Measurements from ENCODE around the gene USP17L24. TPM values are rescaled to one million over a fixed set of nuclear protein-coding genes. Genes with fewer than 3 reads are reported as not detected.

USP17L24 gene
- total RNA-seq, 1 donor from 2014 or later, result not detected

Other genes with a start within 250 kb of the USP17L24 start
- not detected in 2 replicates for gene FAM90A26, start 154.8 kb upstream of the USP17L24 start, total RNA-seq
- gene USP17L10, start 114.5 kb upstream of the USP17L24 start, total RNA-seq, result not detected in 2 replicates
- not detected in 2 replicates for gene USP17L11, start 109.8 kb upstream of the USP17L24 start, total RNA-seq
- gene USP17L12, start 105.0 kb upstream of the USP17L24 start, total RNA-seq, result not detected in 2 replicates
- gene USP17L13, start 100.3 kb upstream of the USP17L24 start, total RNA-seq, result not detected in 2 replicates
- not detected in 2 replicates for gene USP17L15, start 90.8 kb upstream of the USP17L24 start, total RNA-seq
- gene USP17L17, start 81.3 kb upstream of the USP17L24 start, total RNA-seq, result not detected in 2 replicates
- not detected in 2 replicates for gene USP17L18, start 76.5 kb upstream of the USP17L24 start, total RNA-seq
- not detected in 2 replicates for gene USP17L19, start 71.8 kb upstream of the USP17L24 start, total RNA-seq
- not detected in 2 replicates for gene USP17L20, start 67.0 kb upstream of the USP17L24 start, total RNA-seq
- not detected in 2 replicates for gene USP17L21, start 62.3 kb upstream of the USP17L24 start, total RNA-seq
- not detected in 2 replicates for gene USP17L22, start 57.5 kb upstream of the USP17L24 start, total RNA-seq
- not detected in 2 replicates for gene USP17L25, start 4.7 kb downstream of the USP17L24 start, total RNA-seq
- gene USP17L26, start 9.5 kb downstream of the USP17L24 start, total RNA-seq, result not detected in 2 replicates
- gene USP17L5, start 14.2 kb downstream of the USP17L24 start, total RNA-seq, result not detected in 2 replicates
- not detected in 2 replicates for gene USP17L27, start 19.0 kb downstream of the USP17L24 start, total RNA-seq
- not detected in 2 replicates for gene USP17L28, start 23.7 kb downstream of the USP17L24 start, total RNA-seq
- not detected in 2 replicates for gene USP17L29, start 28.5 kb downstream of the USP17L24 start, total RNA-seq
- gene USP17L30, start 38.0 kb downstream of the USP17L24 start, total RNA-seq, result not detected in 2 replicates
- not detected in 2 replicates for gene DEFB131A, start 119.2 kb downstream of the USP17L24 start, total RNA-seq